KMS-11 (cell line): Measurements from ENCODE around the gene MMS19.
"Not testable (repeated sequence)": the region's sequence is repeated elsewhere in the genome, so short reads cannot be mapped to it uniquely, and the experiment has no call there.

Experiments used
- H2AFZ ChIP-seq: fragments of 200-600 bp; sonication (generic); 2 replicates; pipeline ENCODE4 v1.6.1; 2016; ENCODE audit warnings: antibody characterized with exemption, mixed run types, low read depth
- H3K27ac ChIP-seq: fragments of 200-600 bp; sonication (generic); 2 replicates; pipeline ENCODE4 v1.6.1; 2016; ENCODE audit warnings: mild to moderate bottlenecking, mixed run types
- H3K27me3 ChIP-seq: fragments of 200-600 bp; sonication (generic); 2 replicates; pipeline ENCODE4 v1.6.1; 2017; ENCODE audit warnings: mild to moderate bottlenecking, low read depth, mixed run types, moderate library complexity; ENCODE audit not compliant: insufficient read depth
- H3K36me3 ChIP-seq: fragments of 200-600 bp; sonication (generic); 2 replicates; pipeline ENCODE4 v1.6.1; 2017; ENCODE audit warnings: mild to moderate bottlenecking, mixed run types; ENCODE audit not compliant: insufficient read depth
- H3K4me1 ChIP-seq: fragments of 200-600 bp; sonication (generic); 2 replicates; pipeline ENCODE4 v1.6.1; 2016; ENCODE audit warnings: mild to moderate bottlenecking, low read depth, mixed run types; ENCODE audit not compliant: poor library complexity, severe bottlenecking
- H3K4me2 ChIP-seq: fragments of 200-600 bp; sonication (generic); 2 replicates; pipeline ENCODE4 v1.7.0; 2016; ENCODE audit warnings: mild to moderate bottlenecking, mixed run types
- H3K4me3 ChIP-seq: fragments of 200-600 bp; sonication (generic); IDR thresholded peaks from 2 replicates; pipeline ENCODE4 v1.6.1; 2017; ENCODE audit warnings: low read depth, low read length, mixed read lengths; ENCODE audit not compliant: insufficient read depth
- H3K79me2 ChIP-seq: fragments of 200-600 bp; sonication (generic); 2 replicates; pipeline ENCODE4 v1.6.1; 2016; ENCODE audit warnings: low read depth, mixed run types; ENCODE audit not compliant: insufficient read depth
- H3K9ac ChIP-seq: fragments of 200-600 bp; sonication (generic); 2 replicates; pipeline ENCODE4 v1.6.1; 2016; ENCODE audit warnings: mild to moderate bottlenecking, mixed run types
- H4K20me1 ChIP-seq: fragments of 200-600 bp; sonication (generic); 2 replicates; pipeline ENCODE4 v1.6.1; 2016; ENCODE audit warnings: mild to moderate bottlenecking, mixed run types; ENCODE audit not compliant: insufficient read depth
- CTCF ChIP-seq: fragments of 200-600 bp; sonication (generic); conservative IDR thresholded peaks from 2 replicates; pipeline ENCODE4 v1.6.1; 2017; ENCODE audit warnings: low read depth, mild to moderate bottlenecking, antibody characterized with exemption, low read length, moderate library complexity, mixed read lengths

MMS19 gene

DNA sequence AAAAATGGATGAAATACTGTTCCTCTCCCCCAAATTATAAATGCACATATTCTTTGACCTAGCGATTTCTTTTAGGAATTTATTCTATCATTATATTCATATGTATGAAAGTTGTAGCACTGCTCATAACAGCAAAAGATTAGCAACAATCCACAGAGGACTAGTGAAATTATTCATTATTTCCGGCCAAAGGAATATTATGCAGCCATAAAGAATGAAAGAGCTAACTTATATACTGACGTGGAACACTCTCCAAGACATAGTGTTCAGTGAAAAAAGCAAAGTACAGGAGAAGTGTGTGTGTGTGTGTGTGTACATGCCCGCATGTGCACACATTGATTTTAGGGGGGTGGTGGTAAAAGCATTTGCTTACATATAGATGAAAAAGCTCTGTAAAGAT lies 23.3 kb downstream of the MMS19 start:
- Histone ChIP-seq H2AFZ (no peak overlapping the region), H3K4me3 (no peak overlapping the region), H3K9ac (no peak overlapping the region), H3K36me3 (peaks cover 8% of the 10 kb centered on the region; the same call in 1 of the 2 replicates), H3K4me2 (no peak overlapping the region), H3K27me3 (no peaks in the 10 kb centered on the region), H3K79me2 (no peaks in the 10 kb centered on the region), H3K4me1 (peaks cover 8% of the 10 kb centered on the region), H4K20me1 (no peaks in the 10 kb centered on the region), H3K27ac (no peak overlapping the region)
- no peak for TF ChIP-seq CTCF

DNA sequence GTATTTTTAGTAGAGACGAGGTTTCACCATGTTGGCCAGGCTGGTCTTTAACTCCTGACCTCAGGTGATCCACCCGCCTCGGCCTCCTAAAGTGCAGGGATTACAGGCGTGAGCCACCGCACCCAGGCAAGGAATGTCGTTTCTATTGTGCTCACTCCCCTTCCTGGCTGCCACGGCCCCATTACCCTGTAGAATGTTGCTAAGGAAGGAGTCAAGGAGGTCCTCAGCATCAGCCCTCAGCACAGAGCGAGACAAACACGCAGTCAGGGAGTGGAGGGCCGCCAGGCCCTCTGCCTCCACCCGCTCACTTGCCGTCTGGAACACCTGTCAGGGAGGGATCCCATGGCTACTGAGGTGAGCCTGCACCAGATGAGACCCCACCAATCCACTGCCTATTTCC lies 29.4 kb downstream of the MMS19 start:
- H3K4me1 ChIP-seq, result peaks cover 70% of the 10 kb centered on the region
- H2AFZ ChIP-seq, H3K36me3 ChIP-seq, H3K27me3 ChIP-seq, H3K4me3 ChIP-seq, H3K9ac ChIP-seq, H4K20me1 ChIP-seq, H3K79me2 ChIP-seq: not testable (repeated sequence)
- H3K27ac ChIP-seq, result peak overlapping the region; percentile 44; the same call in 1 of the 2 replicates
- H3K4me2 ChIP-seq, result peak overlapping the region; percentile 37; the same call in 1 of the 2 replicates

DNA sequence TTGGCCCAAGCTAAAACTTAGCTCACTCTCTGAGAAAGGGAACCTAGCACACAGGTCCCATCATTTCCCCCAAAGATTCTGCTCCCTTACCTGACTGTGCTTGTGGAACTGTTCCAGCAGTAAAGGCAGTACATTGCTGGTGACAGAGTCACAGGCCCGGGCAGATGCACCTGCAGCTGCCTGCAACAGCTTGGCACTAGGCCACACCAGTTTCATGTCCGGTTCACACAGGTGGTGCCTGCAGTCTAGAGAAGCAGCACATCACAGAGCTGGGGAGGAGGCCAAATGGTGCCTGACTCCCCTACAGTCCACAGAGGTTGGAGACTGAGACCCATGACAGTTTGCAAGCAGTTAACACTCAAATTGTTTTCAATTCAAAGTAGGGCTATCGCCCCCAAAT lies 30.1 kb downstream of the MMS19 start:
- peaks cover 76% of the 10 kb centered on the region for H3K4me1 ChIP-seq
- H4K20me1 ChIP-seq, result no peaks in the 10 kb centered on the region
- H3K27me3 ChIP-seq, result no peaks in the 10 kb centered on the region
- H3K27ac ChIP-seq, result peak overlapping the region; percentile 44; the same call in 1 of the 2 replicates
- peak overlapping the region; percentile 37; the same call in 1 of the 2 replicates for H3K4me2 ChIP-seq
- no peak overlapping the region for H2AFZ ChIP-seq
- no peak overlapping the region for H3K9ac ChIP-seq
- peaks cover 7% of the 10 kb centered on the region for H3K36me3 ChIP-seq
- no peak overlapping the region for H3K4me3 ChIP-seq
- H3K79me2 ChIP-seq, result no peaks in the 10 kb centered on the region; the same call in 1 of the 2 replicates
- TF ChIP-seq CTCF, result no peak

GRCh38 chr10:97466755-97467154 lies 31.5 kb downstream of the MMS19 start:
- TF ChIP-seq CTCF, result no peak

GRCh38 chr10:97465982-97466381 lies 32.2 kb downstream of the MMS19 start:
- Histone ChIP-seq H3K27me3 (no peaks in the 10 kb centered on the region), H3K27ac (peak overlapping the region; percentile 56; the same call in 1 of the 2 replicates), H4K20me1 (no peaks in the 10 kb centered on the region), H3K9ac (no peak overlapping the region), H3K36me3 (peaks cover 7% of the 10 kb centered on the region), H3K4me1 (peaks cover 87% of the 10 kb centered on the region), H3K79me2 (no peaks in the 10 kb centered on the region; the same call in 1 of the 2 replicates), H2AFZ (no peak overlapping the region), H3K4me2 (no peak overlapping the region; the same call in 1 of the 2 replicates), H3K4me3 (no peak overlapping the region)
- TF ChIP-seq CTCF, result no peak

More at GRCh38 chr10:97466755-97467154, 31.5 kb downstream of the MMS19 start:
- H3K27me3 ChIP-seq, result no peaks in the 10 kb centered on the region
- no peak overlapping the region; the same call in 1 of the 2 replicates for H3K4me2 ChIP-seq
- no peak overlapping the region for H2AFZ ChIP-seq
- peaks cover 87% of the 10 kb centered on the region for H3K4me1 ChIP-seq
- H3K79me2 ChIP-seq, result no peaks in the 10 kb centered on the region; the same call in 1 of the 2 replicates
- no peak overlapping the region for H3K4me3 ChIP-seq
- H3K36me3 ChIP-seq, result peaks cover 7% of the 10 kb centered on the region
- no peak overlapping the region; the same call in 1 of the 2 replicates for H3K27ac ChIP-seq
- no peak overlapping the region for H3K9ac ChIP-seq
- H4K20me1 ChIP-seq, result no peaks in the 10 kb centered on the region
